HFF-Myc (cell line): ENCODE data around the gene MAP7D2.

ENCODE experiments used
- DNase-seq: peaks from one replicate; pipeline ENCODE4 v3.0.0-alpha.2; 2011; ENCODE audit warnings: low read depth; ENCODE audit errors: extremely low read depth
- H3K4me3 ChIP-seq: replicated peaks from 2 replicates; pipeline ENCODE4 v1.5.1; 2011; ENCODE audit warnings: low read depth, mild to moderate bottlenecking, control low read depth, low read length
- TF ChIP-seq, protein P1 (sequence below): IDR thresholded peaks from 2 replicates; pipeline ENCODE4 v1.5.1; 2012; ENCODE audit warnings: mild to moderate bottlenecking, low read depth, low read length, control low read depth; ENCODE audit errors: missing control alignments

The MAP7D2 gene

DNA sequence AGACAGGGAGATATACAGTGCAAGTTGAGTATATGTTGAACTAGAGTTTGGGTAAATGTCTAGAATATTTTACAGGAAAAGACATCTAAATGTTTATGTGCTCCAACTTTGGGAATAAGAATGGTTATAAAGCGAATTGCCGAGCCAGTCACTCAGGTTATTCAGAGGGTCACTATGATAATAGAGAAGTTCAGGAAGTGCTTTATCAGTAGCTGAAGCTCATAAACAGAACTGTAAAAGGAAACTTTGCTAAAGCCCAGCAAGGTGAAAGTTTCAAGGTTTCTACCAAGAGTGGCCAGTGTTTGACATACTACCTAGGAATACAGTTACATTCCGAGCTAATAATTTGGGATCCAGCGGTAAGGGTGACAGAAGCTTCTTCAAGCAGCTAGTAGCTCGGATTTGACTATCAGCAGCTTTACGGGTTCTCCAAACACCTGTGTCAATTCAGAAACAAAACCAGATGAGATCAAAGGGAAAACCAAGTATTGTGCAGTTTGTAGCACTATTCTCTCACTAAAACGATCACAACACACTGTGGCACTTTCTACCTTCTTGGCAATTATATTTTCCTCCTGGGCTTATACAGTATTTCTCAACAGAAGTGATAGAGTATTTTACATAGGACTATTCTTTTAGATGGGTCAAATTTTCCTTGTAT is 108.6 kb downstream of the MAP7D2 start:
- no peak overlapping the region for H3K4me3 ChIP-seq
- DNase-seq, result no peak
- TF ChIP-seq, protein P1, sequence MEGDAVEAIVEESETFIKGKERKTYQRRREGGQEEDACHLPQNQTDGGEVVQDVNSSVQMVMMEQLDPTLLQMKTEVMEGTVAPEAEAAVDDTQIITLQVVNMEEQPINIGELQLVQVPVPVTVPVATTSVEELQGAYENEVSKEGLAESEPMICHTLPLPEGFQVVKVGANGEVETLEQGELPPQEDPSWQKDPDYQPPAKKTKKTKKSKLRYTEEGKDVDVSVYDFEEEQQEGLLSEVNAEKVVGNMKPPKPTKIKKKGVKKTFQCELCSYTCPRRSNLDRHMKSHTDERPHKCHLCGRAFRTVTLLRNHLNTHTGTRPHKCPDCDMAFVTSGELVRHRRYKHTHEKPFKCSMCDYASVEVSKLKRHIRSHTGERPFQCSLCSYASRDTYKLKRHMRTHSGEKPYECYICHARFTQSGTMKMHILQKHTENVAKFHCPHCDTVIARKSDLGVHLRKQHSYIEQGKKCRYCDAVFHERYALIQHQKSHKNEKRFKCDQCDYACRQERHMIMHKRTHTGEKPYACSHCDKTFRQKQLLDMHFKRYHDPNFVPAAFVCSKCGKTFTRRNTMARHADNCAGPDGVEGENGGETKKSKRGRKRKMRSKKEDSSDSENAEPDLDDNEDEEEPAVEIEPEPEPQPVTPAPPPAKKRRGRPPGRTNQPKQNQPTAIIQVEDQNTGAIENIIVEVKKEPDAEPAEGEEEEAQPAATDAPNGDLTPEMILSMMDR, result no peak

DNA sequence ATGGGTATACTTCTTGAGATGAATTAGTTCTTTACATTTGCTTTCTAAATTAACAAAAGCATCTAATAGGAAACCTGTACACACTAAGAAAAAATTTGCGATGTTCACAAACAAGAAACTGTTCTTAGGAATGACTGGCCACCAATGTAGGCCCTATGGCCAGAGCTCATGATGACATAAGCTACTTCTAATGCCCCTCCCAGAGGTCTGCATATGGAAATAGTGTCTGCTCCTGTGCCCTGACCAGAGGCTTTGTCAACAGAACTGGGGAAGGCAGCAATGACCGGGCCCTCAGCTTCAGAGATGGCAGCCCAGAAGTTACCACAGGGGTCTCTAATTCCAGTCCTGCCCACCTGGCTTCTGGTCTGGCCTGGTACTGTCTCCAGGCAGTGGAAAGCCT is 110.8 kb downstream of the MAP7D2 start:
- no peak overlapping the region for H3K4me3 ChIP-seq
- TF ChIP-seq, protein P1, result no peak
- DNase-seq, result no peak

DNA sequence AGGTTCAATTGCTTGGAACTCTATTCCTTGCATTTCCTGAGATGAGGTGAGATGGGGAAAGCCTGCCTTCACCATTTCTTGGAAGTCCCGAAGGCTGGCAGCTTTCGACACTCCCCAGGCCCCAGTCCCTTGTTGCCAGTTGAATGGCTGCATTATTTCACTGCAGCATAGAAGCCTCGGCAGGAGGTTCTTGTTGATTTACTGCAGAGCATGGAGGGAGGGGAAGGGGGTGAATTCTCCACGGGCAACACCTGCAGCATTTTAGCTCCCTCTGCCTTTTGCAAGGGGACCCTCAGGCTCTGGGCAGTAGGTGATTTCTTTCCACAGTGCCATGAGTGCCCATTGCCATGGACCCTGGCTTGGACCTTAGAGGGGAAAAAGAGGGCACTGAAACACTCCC is 115.1 kb downstream of the MAP7D2 start:
- no peak overlapping the region for H3K4me3 ChIP-seq
- DNase-seq, result no peak
- TF ChIP-seq, protein P1, result no peak

DNA sequence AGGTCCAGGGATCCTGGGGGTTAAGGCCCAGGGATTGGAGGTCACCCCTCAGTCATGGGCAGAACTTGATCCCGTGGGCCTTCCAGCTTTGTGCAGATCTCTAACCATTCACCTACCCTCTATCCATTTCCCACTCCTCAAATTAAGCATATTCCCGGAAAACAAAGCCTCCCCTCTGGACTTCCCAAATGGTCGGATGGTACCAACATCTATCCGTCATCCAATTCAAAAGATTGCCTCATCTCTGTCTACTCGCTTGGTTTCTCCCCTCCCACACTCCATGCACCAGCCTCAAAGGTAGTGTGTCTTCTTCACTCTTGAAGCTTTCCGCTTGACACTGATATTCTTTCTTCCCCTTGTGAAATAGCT is 125.4 kb downstream of the MAP7D2 start:
- TF ChIP-seq, protein P1, result no peak
- DNase-seq, result no peak
- peak overlapping the region; percentile 20 for H3K4me3 ChIP-seq

DNA sequence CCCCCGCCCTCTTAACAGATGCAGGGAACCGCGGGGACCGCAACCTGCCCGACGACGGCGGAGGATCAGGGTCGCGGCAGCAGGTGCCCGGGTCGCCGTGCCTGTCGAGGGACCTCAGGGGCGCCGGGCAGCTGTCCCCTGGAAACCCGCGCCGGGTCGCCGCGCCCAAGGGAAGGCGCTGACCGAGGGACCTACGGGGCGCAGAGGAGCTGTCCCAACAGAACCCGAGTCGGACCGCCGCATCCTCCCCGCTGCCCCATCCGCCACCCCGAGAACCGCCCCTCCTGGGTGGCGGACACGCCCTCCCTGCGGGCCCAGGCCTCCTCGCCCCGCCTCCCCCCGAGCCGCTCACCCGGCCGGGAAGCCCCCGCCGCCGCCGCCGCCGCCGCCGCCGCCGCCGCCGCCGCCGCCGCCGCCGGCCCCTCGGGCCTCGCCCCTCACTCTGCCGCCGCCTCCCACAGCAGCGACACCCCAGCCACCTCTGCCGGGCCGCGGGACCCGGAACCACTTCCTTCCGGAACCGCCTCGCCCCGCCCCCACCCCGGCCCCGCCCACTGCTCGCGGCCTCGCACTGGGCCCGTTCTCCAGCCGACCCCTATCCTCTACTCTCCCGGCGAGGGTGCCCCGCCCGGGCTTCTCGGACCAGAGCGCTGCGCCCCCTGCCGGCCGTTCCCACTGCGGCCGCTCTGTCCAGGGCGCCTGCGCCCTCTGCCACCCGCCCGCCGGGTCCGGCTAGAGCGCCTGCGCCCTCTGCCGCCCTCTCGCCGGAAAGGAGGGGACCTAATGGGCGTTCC is 126.0 kb downstream of the MAP7D2 start, which contains the start of gene BCLAF3:
BCLAF3 (minus strand) TSS at position 506 of the 794 bp plus-strand sequence. CDS start 20,797 bp downstream, outside the sequence.
- H3K4me3 ChIP-seq, result peak within 1 kb of the TSS; percentile 61
- TF ChIP-seq, protein P1, result peak; percentile 73
- peak; percentile 26 for DNase-seq

DNA sequence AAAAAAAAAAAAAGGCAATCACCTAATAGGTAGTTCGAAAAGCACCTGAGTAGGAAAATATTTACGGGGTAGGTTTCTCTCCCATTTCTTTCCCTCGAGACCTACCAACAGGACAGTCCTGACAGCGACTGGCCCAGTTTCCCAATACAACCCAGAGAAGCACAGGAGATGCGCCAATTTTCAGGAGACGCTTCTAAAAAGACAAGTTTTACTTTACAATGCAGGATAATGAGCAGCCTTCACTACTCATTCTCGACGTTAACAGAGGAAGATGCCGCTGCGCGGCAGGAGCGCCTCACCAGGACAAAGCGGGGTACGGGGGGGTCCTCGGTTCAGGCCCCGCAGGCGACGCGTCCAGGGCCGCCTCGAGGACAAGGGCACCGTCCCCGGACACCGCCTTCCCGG is 126.6 kb downstream of the MAP7D2 start:
- no peak for DNase-seq
- TF ChIP-seq, protein P1, result no peak
- peak overlapping the region; percentile 61 for H3K4me3 ChIP-seq
